Glutamatergic neuron (in vitro differentiated cells): ENCODE measurements around the gene CA14. TPM values are rescaled to one million over a fixed set of nuclear protein-coding genes. Genes with fewer than 3 reads are reported as not detected.

Experiments used
- DNase-seq: peaks from one replicate; pipeline ENCODE4 v3.0.0; 2022
- H3K27ac Mint-ChIP-seq: one replicate; pipeline ENCODE4 v1.8.0; 2020; ENCODE audit warnings: mild to moderate bottlenecking, mixed read lengths, inconsistent platforms; ENCODE audit not compliant: unreplicated experiment
- H3K27me3 Mint-ChIP-seq: one replicate; pipeline ENCODE4 v1.8.0; 2020; ENCODE audit warnings: mild to moderate bottlenecking, moderate library complexity, mixed read lengths, inconsistent platforms; ENCODE audit not compliant: unreplicated experiment
- H3K36me3 Mint-ChIP-seq: one replicate; pipeline ENCODE4 v1.8.0; 2020; ENCODE audit warnings: mild to moderate bottlenecking, mixed read lengths, inconsistent platforms; ENCODE audit not compliant: unreplicated experiment
- H3K4me1 Mint-ChIP-seq: one replicate; pipeline ENCODE4 v1.8.0; 2020; ENCODE audit warnings: mild to moderate bottlenecking, low read depth, mixed read lengths, inconsistent platforms; ENCODE audit not compliant: unreplicated experiment
- H3K4me3 Mint-ChIP-seq: one replicate; pipeline ENCODE4 v1.8.0; 2020; ENCODE audit warnings: mild to moderate bottlenecking, mixed read lengths, inconsistent platforms; ENCODE audit not compliant: unreplicated experiment
- H3K9me3 Mint-ChIP-seq: one replicate; pipeline ENCODE4 v1.8.0; 2020; ENCODE audit warnings: mild to moderate bottlenecking, moderate library complexity, mixed read lengths, inconsistent platforms; ENCODE audit not compliant: unreplicated experiment
- CTCF ChIP-seq: fragments of 200-600 bp; sonication (generic); IDR thresholded peaks from one replicate; pipeline ENCODE4 v1.5.0; 2021; ENCODE audit not compliant: partially characterized antibody, unreplicated experiment
- total RNA-seq: library from RNA; stranded (reverse); fragmentation: NEBNext Ultra II Directional; extraction: Animal tissue kit (Norgen Biotek cat#: 25700); gene quantifications from one replicate; pipeline ENCODE4 v1.2.1, GENCODE V29; 2021; ENCODE audit not compliant: unreplicated experiment

Gene CA14
- total RNA-seq, 1 donor from 2014 or later, result 1.5 TPM

DNA sequence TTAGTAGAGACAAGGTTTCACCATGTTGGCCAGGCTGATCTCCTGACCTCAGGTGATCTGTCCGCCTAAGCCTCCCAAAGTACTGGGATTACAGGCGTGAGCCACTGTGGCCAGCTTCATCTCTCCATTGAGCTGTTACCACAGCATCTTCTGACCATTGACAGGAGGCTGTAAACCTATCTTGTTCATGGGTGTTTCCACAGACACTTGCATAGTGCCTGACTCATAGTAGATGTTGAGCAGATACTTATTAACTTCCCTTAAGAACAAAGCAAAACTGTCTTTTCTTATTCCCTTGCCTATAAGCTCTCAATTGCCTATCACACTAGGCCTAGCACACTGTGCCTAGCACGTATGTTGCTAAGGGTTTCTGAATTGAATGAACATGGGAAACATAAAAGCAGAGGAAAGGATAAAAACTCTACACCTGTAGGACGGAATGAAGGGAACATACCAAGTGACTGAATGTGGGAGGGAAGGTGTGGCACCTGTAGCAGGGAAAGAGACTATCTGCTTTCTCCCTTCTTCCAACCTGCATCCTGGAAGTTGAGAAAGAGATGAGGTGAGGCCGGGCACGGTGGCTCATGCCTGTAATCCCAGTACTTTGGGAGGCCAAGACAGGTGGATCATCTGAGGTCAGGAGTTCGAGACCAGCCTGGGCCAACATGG lies 13.9 kb downstream of the CA14 start:
- no peak overlapping the region for H3K4me3 Mint-ChIP-seq
- H3K4me1 Mint-ChIP-seq, result peaks cover 21% of the 10 kb centered on the region
- TF ChIP-seq CTCF, result no peak
- H3K27me3 Mint-ChIP-seq, result peaks cover 9% of the 10 kb centered on the region
- no peaks in the 10 kb centered on the region for H3K36me3 Mint-ChIP-seq
- H3K27ac Mint-ChIP-seq, result no peak overlapping the region
- no peak for DNase-seq
- H3K9me3 Mint-ChIP-seq, result peaks cover 17% of the 10 kb centered on the region

GRCh38 chr1:150273311-150273710 lies 15.7 kb downstream of the CA14 start:
- H3K9me3 Mint-ChIP-seq, result peaks cover 11% of the 10 kb centered on the region
- no peak for DNase-seq
- peak overlapping the region; percentile 12 for H3K27ac Mint-ChIP-seq

GRCh38 chr1:150280138-150280707 lies 22.6 kb downstream of the CA14 start:
- peaks cover 7% of the 10 kb centered on the region for H3K9me3 Mint-ChIP-seq
- peak overlapping the region; percentile 45 for H3K4me3 Mint-ChIP-seq
- TF ChIP-seq CTCF, result no peak
- H3K4me1 Mint-ChIP-seq, result peaks cover 3% of the 10 kb centered on the region
- no peak for DNase-seq
- no peak overlapping the region for H3K27ac Mint-ChIP-seq
- peaks cover 9% of the 10 kb centered on the region for H3K27me3 Mint-ChIP-seq
- no peaks in the 10 kb centered on the region for H3K36me3 Mint-ChIP-seq

More at GRCh38 chr1:150273311-150273710, 15.7 kb downstream of the CA14 start:
- Mint-ChIP-seq H3K27me3 (peaks cover 9% of the 10 kb centered on the region), H3K4me1 (peaks cover 16% of the 10 kb centered on the region), H3K36me3 (no peaks in the 10 kb centered on the region), H3K4me3 (peak overlapping the region; percentile 81)
- TF ChIP-seq CTCF, result no peak

DNA sequence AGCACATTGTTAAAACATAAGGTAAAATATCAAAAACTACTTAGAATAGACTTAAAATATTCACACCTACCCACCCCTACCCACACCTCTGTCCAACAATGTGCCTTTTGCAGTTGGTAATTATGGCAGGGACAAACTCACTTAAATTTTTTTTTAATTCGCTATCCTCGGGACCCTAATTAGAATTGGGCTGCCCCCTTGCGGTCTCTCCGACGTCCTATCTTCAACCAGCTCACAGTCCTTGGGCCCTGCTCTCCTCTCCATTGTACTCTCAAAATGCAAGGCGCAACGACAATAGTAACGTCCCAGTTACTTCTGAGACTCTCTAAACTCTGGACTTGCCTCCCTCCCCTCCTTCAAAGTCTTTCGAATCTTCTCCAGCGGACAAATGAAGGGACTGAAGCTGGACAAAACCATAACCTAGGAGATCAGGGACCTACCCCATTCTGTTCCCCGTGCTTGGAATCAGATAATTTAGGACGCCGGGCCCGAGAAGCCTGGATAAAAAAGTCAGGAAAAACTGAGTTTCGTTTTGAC lies 23.7 kb downstream of the CA14 start:
- peak; percentile 76 for DNase-seq
- peak; percentile 76 for TF ChIP-seq CTCF
- Mint-ChIP-seq H3K27ac (peak overlapping the region; percentile 94), H3K4me3 (peak overlapping the region; percentile 95), H3K27me3 (peaks cover 9% of the 10 kb centered on the region), H3K4me1 (peaks cover 3% of the 10 kb centered on the region), H3K9me3 (peaks cover 7% of the 10 kb centered on the region), H3K36me3 (no peaks in the 10 kb centered on the region)
